ENCODE results near the gene FAM13A.

- TF ChIP-seq, protein P1, sequence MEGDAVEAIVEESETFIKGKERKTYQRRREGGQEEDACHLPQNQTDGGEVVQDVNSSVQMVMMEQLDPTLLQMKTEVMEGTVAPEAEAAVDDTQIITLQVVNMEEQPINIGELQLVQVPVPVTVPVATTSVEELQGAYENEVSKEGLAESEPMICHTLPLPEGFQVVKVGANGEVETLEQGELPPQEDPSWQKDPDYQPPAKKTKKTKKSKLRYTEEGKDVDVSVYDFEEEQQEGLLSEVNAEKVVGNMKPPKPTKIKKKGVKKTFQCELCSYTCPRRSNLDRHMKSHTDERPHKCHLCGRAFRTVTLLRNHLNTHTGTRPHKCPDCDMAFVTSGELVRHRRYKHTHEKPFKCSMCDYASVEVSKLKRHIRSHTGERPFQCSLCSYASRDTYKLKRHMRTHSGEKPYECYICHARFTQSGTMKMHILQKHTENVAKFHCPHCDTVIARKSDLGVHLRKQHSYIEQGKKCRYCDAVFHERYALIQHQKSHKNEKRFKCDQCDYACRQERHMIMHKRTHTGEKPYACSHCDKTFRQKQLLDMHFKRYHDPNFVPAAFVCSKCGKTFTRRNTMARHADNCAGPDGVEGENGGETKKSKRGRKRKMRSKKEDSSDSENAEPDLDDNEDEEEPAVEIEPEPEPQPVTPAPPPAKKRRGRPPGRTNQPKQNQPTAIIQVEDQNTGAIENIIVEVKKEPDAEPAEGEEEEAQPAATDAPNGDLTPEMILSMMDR (IDR thresholded peaks at IDR 0.05) = no peak
- no peak for TF ChIP-seq EZH2 (IDR thresholded peaks at IDR 0.05; ENCODE audit: borderline replicate concordance, insufficient read depth, low read depth, low read length, poor library complexity, severe bottlenecking)
Observed at GRCh38 chr4:88857588-88857987, 199.4 kb downstream of the FAM13A start.
